ENCODE results near the gene FAIM2. TPM values are rescaled to one million over a fixed set of nuclear protein-coding genes. Genes with fewer than 3 reads are reported as not detected.

FAIM2 gene
- total RNA-seq, 1 donor from 2014 or later = 2.3 TPM

- DNase-seq (ENCODE audit: low read depth) = no peak
Measured at GRCh38 chr12:49899286-49899843, 4.3 kb downstream of the FAIM2 start.

- no peak for DNase-seq (ENCODE audit: low read depth)
Measured at GRCh38 chr12:49897276-49897675, 6.4 kb downstream of the FAIM2 start.

- DNase-seq (ENCODE audit: low read depth) = no peak
Measured at GRCh38 chr12:49895773-49896172, 7.9 kb downstream of the FAIM2 start.

GRCh38 chr12:49894751-49895148 is 8.9 kb downstream of the FAIM2 start:
- no peak for DNase-seq (ENCODE audit: low read depth)

GRCh38 chr12:49893753-49894750 is 9.6 kb downstream of the FAIM2 start:
- DNase-seq (ENCODE audit: low read depth) = no peak

- no peak for DNase-seq (ENCODE audit: low read depth)
Measured at GRCh38 chr12:49892732-49893317, 10.9 kb downstream of the FAIM2 start.

- no peak for DNase-seq (ENCODE audit: low read depth)
Measured at GRCh38 chr12:49892084-49892731, 11.5 kb downstream of the FAIM2 start.

- no peak for DNase-seq (ENCODE audit: low read depth)
Measured at GRCh38 chr12:49891476-49891875, 12.2 kb downstream of the FAIM2 start.

GRCh38 chr12:49891012-49891411 is 12.7 kb downstream of the FAIM2 start:
- no peak for DNase-seq (ENCODE audit: low read depth)

- DNase-seq (ENCODE audit: low read depth) = no peak
Measured at GRCh38 chr12:49890096-49890461, 13.6 kb downstream of the FAIM2 start.

- no peak for DNase-seq (ENCODE audit: low read depth)
Measured at GRCh38 chr12:49889361-49890095, 14.2 kb downstream of the FAIM2 start.

- no peak for DNase-seq (ENCODE audit: low read depth)
Measured at GRCh38 chr12:49888461-49889151, 15.1 kb downstream of the FAIM2 start.

- no peak for DNase-seq (ENCODE audit: low read depth)
Measured at GRCh38 chr12:49887536-49888401, 15.9 kb downstream of the FAIM2 start.

GRCh38 chr12:49887091-49887490 is 16.6 kb downstream of the FAIM2 start:
- no peak for DNase-seq (ENCODE audit: low read depth)

- no peak for DNase-seq (ENCODE audit: low read depth)
Measured at GRCh38 chr12:49885663-49886461, 17.8 kb downstream of the FAIM2 start.

- no peak for DNase-seq (ENCODE audit: low read depth)
Measured at GRCh38 chr12:49885118-49885517, 18.6 kb downstream of the FAIM2 start.

- DNase-seq (ENCODE audit: low read depth) = no peak
Measured at GRCh38 chr12:49882851-49883464, 20.7 kb downstream of the FAIM2 start.

GRCh38 chr12:49882248-49882850 is 21.4 kb downstream of the FAIM2 start:
- no peak for DNase-seq (ENCODE audit: low read depth)
